ENCODE results near the gene FOSL2.

DNA sequence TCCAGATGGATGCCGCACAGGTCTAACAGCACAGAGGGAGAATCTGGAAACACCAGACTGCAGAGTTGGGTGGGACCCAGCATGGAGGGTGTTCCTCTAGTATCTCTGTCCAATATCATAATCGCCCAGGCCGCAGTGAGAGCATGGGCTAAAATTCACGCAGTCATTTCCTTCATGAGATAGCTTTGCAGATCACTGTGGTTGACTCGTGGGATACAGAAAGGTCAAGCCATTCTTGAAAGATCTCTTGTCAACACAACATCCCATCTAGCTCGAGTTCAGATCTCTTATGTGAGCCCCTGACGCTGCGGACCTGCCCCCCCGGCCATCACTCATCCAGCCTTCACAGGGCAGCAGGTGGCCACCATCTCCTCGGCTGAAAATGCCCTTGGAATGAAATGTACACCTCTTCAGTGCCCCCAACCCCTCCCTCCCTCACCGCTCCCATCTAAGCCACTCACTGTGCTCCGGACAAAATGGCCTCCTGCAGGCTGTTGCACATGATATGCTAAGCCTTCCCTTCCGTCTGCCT lies 45.9 kb downstream of the FOSL2 start:
- TF ChIP-seq, protein P1, sequence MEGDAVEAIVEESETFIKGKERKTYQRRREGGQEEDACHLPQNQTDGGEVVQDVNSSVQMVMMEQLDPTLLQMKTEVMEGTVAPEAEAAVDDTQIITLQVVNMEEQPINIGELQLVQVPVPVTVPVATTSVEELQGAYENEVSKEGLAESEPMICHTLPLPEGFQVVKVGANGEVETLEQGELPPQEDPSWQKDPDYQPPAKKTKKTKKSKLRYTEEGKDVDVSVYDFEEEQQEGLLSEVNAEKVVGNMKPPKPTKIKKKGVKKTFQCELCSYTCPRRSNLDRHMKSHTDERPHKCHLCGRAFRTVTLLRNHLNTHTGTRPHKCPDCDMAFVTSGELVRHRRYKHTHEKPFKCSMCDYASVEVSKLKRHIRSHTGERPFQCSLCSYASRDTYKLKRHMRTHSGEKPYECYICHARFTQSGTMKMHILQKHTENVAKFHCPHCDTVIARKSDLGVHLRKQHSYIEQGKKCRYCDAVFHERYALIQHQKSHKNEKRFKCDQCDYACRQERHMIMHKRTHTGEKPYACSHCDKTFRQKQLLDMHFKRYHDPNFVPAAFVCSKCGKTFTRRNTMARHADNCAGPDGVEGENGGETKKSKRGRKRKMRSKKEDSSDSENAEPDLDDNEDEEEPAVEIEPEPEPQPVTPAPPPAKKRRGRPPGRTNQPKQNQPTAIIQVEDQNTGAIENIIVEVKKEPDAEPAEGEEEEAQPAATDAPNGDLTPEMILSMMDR (conservative IDR thresholded peaks at IDR 0.05; ENCODE audit: low read depth, low read length): no peak
- no peak for TF ChIP-seq EZH2 (IDR thresholded peaks at IDR 0.05; ENCODE audit: borderline replicate concordance, low read depth, low read length, poor library complexity, severe bottlenecking)

Measured in A673 (cell line).